Activated naive CD8-positive, alpha-beta T cell treated with anti-CD3 and anti-CD28 coated beads, Interleukin-2, amount 10 ng/mL, durations not matched to agents 7 days and 5 days (primary cell): ENCODE results near the gene THSD4. TPM values are rescaled to one million over a fixed set of nuclear protein-coding genes. Genes with fewer than 3 reads are reported as not detected.
"Not testable (repeated sequence)": the region's sequence is repeated elsewhere in the genome, so short reads cannot be mapped to it uniquely, and the experiment has no call there.

Source experiments
- ATAC-seq: fragments of 150-1000 bp; cut with Tn5 transposase; one replicate; pipeline ENCODE4 v1.10.0; 2021; ENCODE audit warnings: low read depth, moderate library complexity
- POLR2A ChIA-PET: fragments of 350-600 bp; sonication (Branson Sonifier 250); formaldehyde crosslinking; loops from one replicate; lab custom pipeline; 2021; ENCODE audit warnings: antibody characterized with exemption; lab: Charles Lee
- DNase-seq: peaks from one replicate; pipeline ENCODE4 v3.0.0; 2021
- H3K27ac Mint-ChIP-seq: one replicate; pipeline ENCODE4 v1.8.0; 2022; ENCODE audit warnings: mild to moderate bottlenecking, mixed read lengths
- H3K27me3 Mint-ChIP-seq: one replicate; pipeline ENCODE4 v1.8.0; 2022; ENCODE audit warnings: mild to moderate bottlenecking, moderate library complexity, mixed read lengths
- H3K36me3 Mint-ChIP-seq: one replicate; pipeline ENCODE4 v1.8.0; 2021; ENCODE audit warnings: mild to moderate bottlenecking, mixed read lengths
- H3K4me1 Mint-ChIP-seq: one replicate; pipeline ENCODE4 v1.8.0; 2021; ENCODE audit warnings: mixed read lengths
- H3K4me3 Mint-ChIP-seq: one replicate; pipeline ENCODE4 v1.8.0; 2022; ENCODE audit warnings: mild to moderate bottlenecking, moderate library complexity, mixed read lengths
- H3K9me3 Mint-ChIP-seq: one replicate; pipeline ENCODE4 v1.8.0; 2021; ENCODE audit warnings: mixed read lengths
- total RNA-seq, 2 experiments: library from RNA; stranded (reverse); gene quantifications; one replicate each; pipeline ENCODE4 v1.2.3, GENCODE V29; 2021

The THSD4 gene
- total RNA-seq, 2 experiments from 2014 or later, result not detected

DNA sequence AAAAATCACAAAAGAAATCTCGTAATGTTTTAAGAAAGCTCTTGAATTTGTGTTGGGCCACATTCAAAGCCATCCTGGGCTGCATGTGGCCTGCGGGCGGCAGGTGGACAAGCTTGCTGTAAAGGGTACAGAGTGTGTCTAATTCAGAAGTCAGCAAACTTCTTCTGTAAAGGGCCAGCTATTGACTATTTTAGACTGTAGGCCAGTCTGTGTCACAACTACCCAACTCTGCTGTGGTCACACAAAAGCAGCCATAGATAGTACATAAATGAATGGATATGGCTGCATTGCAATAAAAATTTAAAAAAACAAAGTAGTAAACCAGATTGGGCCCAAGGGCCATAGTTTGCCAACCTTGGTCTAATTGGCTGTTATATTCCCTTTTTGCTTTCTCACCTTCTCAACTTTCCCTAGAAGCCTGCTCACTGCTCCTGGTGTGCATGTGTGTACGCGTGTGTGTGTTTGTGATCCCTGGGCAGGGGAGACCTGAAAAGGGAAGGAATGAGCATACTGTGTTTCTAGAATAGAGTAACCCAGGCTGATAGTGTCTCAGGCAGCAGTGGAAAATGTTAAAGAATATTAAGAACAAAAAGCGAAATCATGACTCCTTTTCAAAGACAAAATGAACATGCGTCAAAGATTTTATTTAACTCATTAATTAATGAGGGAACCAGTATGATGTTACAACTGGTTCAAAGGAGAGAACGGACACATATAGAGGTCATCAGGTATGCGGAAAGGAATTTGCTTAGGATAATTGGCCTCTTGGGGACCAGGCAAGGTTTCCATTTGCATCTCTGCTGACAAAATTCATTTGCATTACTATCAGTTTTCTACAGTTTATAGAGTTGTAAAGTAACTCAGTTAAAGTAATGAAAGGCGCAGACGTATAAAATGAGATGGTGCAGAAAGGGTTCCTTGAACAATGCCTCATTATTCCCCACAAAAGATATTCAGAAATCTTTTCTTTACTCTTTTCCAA, 248.0 kb downstream of the THSD4 start:
- Mint-ChIP-seq H3K9me3 (peaks cover 1% of the 10 kb centered on the region), H3K4me3 (no peak overlapping the region), H3K27me3 (no peaks in the 10 kb centered on the region), H3K36me3 (no peaks in the 10 kb centered on the region), H3K27ac (no peak overlapping the region), H3K4me1 (no peaks in the 10 kb centered on the region)
- POLR2A ChIA-PET, result no interaction called here
- ATAC-seq, result no peak
- DNase-seq, result no peak

- no peak overlapping the region for H3K4me3 Mint-ChIP-seq
- H3K27me3 Mint-ChIP-seq, result no peaks in the 10 kb centered on the region
- POLR2A ChIA-PET, result no interaction called here
- no peaks in the 10 kb centered on the region for H3K4me1 Mint-ChIP-seq
- H3K27ac Mint-ChIP-seq, result no peak overlapping the region
- ATAC-seq, result no peak
- DNase-seq, result no peak
- H3K36me3 Mint-ChIP-seq, result no peaks in the 10 kb centered on the region
- peaks cover 1% of the 10 kb centered on the region for H3K9me3 Mint-ChIP-seq
These were observed 248.9 kb downstream of the THSD4 start for GRCh38 chr15:71364117-71364584.

GRCh38 chr15:71366522-71366921, 251.3 kb downstream of the THSD4 start:
- no peaks in the 10 kb centered on the region for H3K4me1 Mint-ChIP-seq
- H3K36me3 Mint-ChIP-seq, result no peaks in the 10 kb centered on the region
- no peak overlapping the region for H3K4me3 Mint-ChIP-seq
- DNase-seq (no peak), ATAC-seq (no peak)
- no peaks in the 10 kb centered on the region for H3K27me3 Mint-ChIP-seq
- H3K9me3 Mint-ChIP-seq, result peaks cover 5% of the 10 kb centered on the region
- H3K27ac Mint-ChIP-seq, result no peak overlapping the region
- POLR2A ChIA-PET, result no interaction called here

DNA sequence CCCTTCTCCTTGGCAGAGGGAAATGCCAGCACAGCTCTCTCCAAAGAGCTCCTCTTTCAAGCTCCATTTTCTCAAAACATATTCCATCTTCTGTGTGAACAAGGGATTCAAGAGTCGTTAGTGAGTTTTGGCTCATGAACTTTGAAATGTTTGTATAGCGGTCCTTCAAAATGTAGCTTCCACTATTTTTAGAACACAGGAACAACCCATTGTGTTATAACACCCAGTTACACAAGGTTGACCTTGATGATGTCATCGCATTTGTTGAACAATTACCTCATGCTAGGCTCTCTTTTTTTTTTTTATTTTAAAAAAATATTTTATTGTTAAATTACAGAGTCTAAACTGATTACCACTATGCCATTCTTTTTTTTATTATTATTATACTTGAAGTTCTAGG, 251.7 kb downstream of the THSD4 start:
- Mint-ChIP-seq H3K27me3 (no peaks in the 10 kb centered on the region), H3K9me3 (peaks cover 5% of the 10 kb centered on the region), H3K4me3 (no peak overlapping the region), H3K4me1 (no peaks in the 10 kb centered on the region), H3K36me3 (no peaks in the 10 kb centered on the region), H3K27ac (no peak overlapping the region)
- ATAC-seq (no peak), DNase-seq (no peak)
- POLR2A ChIA-PET, result no interaction called here

DNA sequence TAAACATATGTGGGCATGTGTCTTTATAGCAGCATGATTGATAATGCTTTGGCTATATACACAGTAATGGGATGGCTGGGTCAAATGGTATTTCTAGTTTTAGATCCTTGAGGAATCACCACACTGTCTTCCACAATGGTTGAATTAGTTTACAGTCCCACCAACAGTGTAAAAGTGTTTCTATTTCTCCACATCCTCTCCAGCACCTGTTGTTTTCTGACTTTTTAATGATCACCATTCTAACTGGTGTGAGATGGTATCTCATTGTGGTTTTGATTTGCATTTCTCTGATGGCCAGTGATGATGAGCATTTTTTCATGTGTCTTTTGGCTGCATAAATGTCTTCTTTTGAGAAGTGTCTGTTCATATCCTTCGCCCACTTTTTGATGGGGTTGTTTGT, 252.5 kb downstream of the THSD4 start:
- DNase-seq, H3K9me3 Mint-ChIP-seq, H3K36me3 Mint-ChIP-seq, POLR2A ChIA-PET, H3K27ac Mint-ChIP-seq, H3K4me1 Mint-ChIP-seq, ATAC-seq, H3K27me3 Mint-ChIP-seq, H3K4me3 Mint-ChIP-seq: not testable (repeated sequence)

DNA sequence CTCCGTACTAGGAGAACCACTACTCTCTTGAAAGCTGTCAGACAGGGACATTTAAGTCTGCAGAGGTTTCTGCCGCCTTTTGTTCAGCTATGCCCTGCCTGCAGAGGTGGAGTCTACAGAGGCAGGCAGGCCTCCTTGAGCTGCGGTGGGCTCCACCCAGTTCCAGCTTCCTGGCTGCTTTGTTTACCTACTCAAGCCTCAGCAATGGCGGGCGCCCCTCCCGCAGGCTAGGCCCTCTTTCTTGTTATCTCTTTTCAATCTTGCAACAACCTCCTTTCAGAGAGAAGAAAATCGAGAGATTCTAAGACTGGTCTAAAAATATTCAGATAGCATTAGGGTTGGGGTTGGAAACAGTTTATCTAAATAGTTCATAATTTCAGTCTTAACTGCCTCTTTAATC, 257.5 kb downstream of the THSD4 start:
- POLR2A ChIA-PET, H3K27me3 Mint-ChIP-seq, H3K9me3 Mint-ChIP-seq, H3K4me3 Mint-ChIP-seq, H3K36me3 Mint-ChIP-seq, H3K4me1 Mint-ChIP-seq, ATAC-seq: not testable (repeated sequence)
- DNase-seq, result peak; percentile 30
- peak overlapping the region; percentile 42 for H3K27ac Mint-ChIP-seq

- Mint-ChIP-seq H3K36me3 (no peaks in the 10 kb centered on the region), H3K4me1 (peaks cover 2% of the 10 kb centered on the region), H3K27ac (no peak overlapping the region), H3K9me3 (peaks cover 7% of the 10 kb centered on the region), H3K27me3 (no peaks in the 10 kb centered on the region), H3K4me3 (no peak overlapping the region)
- DNase-seq (no peak), ATAC-seq (no peak)
- POLR2A ChIA-PET, result no interaction called here
These were observed 258.6 kb downstream of the THSD4 start for GRCh38 chr15:71373917-71374316.

- no peak overlapping the region for H3K4me3 Mint-ChIP-seq
These were observed 259.5 kb downstream of the THSD4 start for GRCh38 chr15:71374607-71375352.

DNA sequence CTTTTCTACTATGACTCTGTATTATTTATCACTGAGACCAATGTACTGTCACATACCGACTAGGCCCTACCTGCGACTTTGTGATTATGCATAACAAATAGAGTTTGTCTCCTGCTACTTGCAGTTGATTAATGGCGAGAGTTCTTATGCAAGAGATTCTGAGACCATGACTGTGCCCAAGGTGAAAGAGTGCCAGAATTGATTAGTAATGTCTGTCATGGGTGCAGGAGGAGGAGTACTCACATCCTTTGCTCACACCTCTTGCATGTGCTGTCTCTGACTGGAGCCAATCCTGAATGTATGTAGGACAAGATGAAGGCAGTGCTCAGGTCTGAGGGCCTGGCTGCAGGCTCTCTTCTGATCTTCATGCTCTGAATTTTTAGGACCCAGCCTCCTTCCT, 260.7 kb downstream of the THSD4 start:
- POLR2A ChIA-PET, result no interaction called here
- DNase-seq, result no peak
- peaks cover 2% of the 10 kb centered on the region for H3K4me1 Mint-ChIP-seq
- no peak for ATAC-seq
- no peak overlapping the region for H3K4me3 Mint-ChIP-seq
- peaks cover 3% of the 10 kb centered on the region for H3K9me3 Mint-ChIP-seq
- H3K27me3 Mint-ChIP-seq, result no peaks in the 10 kb centered on the region
- no peaks in the 10 kb centered on the region for H3K36me3 Mint-ChIP-seq
- H3K27ac Mint-ChIP-seq, result no peak overlapping the region

More at GRCh38 chr15:71374607-71375352, 259.5 kb downstream of the THSD4 start:
- Mint-ChIP-seq H3K36me3 (no peaks in the 10 kb centered on the region), H3K4me1 (peaks cover 2% of the 10 kb centered on the region), H3K27ac (no peak overlapping the region), H3K9me3 (peaks cover 6% of the 10 kb centered on the region), H3K27me3 (no peaks in the 10 kb centered on the region)
- POLR2A ChIA-PET, result no interaction called here
- no peak for ATAC-seq
- no peak for DNase-seq

GRCh38 chr15:71379893-71380292, 264.6 kb downstream of the THSD4 start:
- H3K9me3 Mint-ChIP-seq, result peaks cover 3% of the 10 kb centered on the region
- peaks cover 3% of the 10 kb centered on the region for H3K27me3 Mint-ChIP-seq
- no peaks in the 10 kb centered on the region for H3K36me3 Mint-ChIP-seq
- ATAC-seq (no peak), DNase-seq (no peak)
- H3K4me3 Mint-ChIP-seq, result no peak overlapping the region
- POLR2A ChIA-PET, result no interaction called here
- H3K4me1 Mint-ChIP-seq, result no peaks in the 10 kb centered on the region
- no peak overlapping the region for H3K27ac Mint-ChIP-seq

DNA sequence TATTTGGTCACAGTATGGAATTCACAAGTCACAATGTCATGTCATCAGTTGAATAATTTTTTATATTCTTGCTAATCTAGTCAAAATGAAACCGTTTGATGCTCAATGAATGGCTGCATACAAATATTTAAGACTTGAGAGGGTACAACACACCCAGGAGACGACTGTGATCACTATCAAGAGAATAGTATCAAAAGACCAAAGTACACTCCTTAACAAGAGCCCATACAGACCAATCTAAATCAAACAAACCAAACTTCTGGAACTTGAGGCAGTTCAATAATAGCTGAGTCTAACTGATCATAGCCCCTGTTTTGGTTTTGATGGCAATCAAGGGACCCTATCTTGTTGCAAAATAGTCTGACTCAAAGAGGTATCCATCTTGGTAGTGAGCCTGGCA, 265.1 kb downstream of the THSD4 start:
- no peak for ATAC-seq

GRCh38 chr15:71384501-71384900, 269.2 kb downstream of the THSD4 start:
- DNase-seq (no peak), ATAC-seq (no peak)
- Mint-ChIP-seq H3K4me1 (no peaks in the 10 kb centered on the region), H3K9me3 (no peaks in the 10 kb centered on the region), H3K4me3 (no peak overlapping the region), H3K27ac (no peak overlapping the region), H3K36me3 (no peaks in the 10 kb centered on the region), H3K27me3 (peaks cover 27% of the 10 kb centered on the region)
- POLR2A ChIA-PET, result no interaction called here

More for the DNA sequence above, 265.1 kb downstream of the THSD4 start:
- H3K4me3 Mint-ChIP-seq, result no peak overlapping the region
- H3K36me3 Mint-ChIP-seq, result no peaks in the 10 kb centered on the region
- H3K4me1 Mint-ChIP-seq, result no peaks in the 10 kb centered on the region
- no peak for DNase-seq
- H3K27me3 Mint-ChIP-seq, result peaks cover 3% of the 10 kb centered on the region
- H3K9me3 Mint-ChIP-seq, result peaks cover 1% of the 10 kb centered on the region
- no peak overlapping the region for H3K27ac Mint-ChIP-seq
- POLR2A ChIA-PET, result no interaction called here

- Mint-ChIP-seq H3K36me3 (no peaks in the 10 kb centered on the region), H3K9me3 (no peaks in the 10 kb centered on the region), H3K4me3 (no peak overlapping the region), H3K27ac (no peak overlapping the region), H3K27me3 (peaks cover 27% of the 10 kb centered on the region), H3K4me1 (no peaks in the 10 kb centered on the region)
- DNase-seq, result no peak
- POLR2A ChIA-PET, result no interaction called here
- no peak for ATAC-seq
These were observed 269.8 kb downstream of the THSD4 start for GRCh38 chr15:71385026-71385425.
